ENCODE measurements around the gene FAF1. TPM values are rescaled to one million over a fixed set of nuclear protein-coding genes. Genes with fewer than 3 reads are reported as not detected.

Gene FAF1
- total RNA-seq, 2 experiments from 2014 or later = 43.5 to 44.0 TPM

DNA sequence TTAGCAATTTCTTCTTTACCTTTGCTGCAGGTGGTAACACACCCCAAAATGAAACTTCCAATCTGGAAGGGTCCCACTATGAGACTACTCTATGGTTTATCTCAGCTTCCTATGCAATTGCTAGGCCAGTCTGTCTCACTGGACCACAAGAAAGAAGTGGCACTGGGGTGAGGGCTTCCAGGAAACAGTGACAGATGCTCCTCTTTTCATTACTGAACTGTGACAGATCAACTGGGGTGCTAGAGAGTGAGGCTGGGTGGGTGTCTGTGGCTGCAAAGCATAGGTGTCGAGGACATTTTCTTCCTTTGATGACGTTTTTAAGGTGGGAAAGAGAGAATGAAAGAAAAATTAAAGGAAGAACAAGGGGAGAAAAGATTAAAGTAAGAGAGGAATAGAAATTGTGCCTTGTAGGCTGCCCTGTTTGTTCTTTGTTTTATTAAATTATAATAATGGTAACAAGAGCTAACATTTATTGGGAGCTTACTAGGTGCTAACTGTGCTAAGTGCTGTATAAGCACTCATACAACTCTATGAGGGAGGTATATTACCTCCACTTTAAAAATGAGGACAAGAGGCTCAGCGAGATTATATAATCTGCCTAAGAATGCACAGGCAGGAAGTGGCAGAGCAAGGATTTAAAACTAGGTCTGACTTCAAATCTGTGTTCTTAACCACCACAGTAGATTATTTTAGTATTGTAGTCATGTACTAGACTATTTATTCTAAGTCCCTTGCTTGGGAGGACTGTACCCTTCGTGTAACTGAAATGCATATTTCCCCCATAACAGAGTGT lies 509.0 kb downstream of the FAF1 start:
- CTCF ChIA-PET = no interaction called here
- no peak overlapping the region for H3K4me3 ChIP-seq (ENCODE audit: low read length)
- H3K4me1 ChIP-seq (ENCODE audit: insufficient read depth, low read length) = no peaks in the 10 kb centered on the region
- H3K9me3 Mint-ChIP-seq = no peaks in the 10 kb centered on the region
- no peaks in the 10 kb centered on the region for H3K27me3 ChIP-seq (ENCODE audit: control insufficient read depth in 1 of 2, insufficient read depth in 2 of 2, low read length in 2 of 2)
- peaks cover 5% of the 10 kb centered on the region for H3K36me3 Mint-ChIP-seq (ENCODE audit: low read depth)
- no peaks in the 10 kb centered on the region for H3K27me3 Mint-ChIP-seq
- H3K27ac Mint-ChIP-seq = no peak overlapping the region
- H3K9me3 ChIP-seq (ENCODE audit: control insufficient read depth in 1 of 2, insufficient read depth in 1 of 2, low read length in 2 of 2) = no peaks in the 10 kb centered on the region
- H3K4me3 Mint-ChIP-seq = no peak overlapping the region
- H3K27ac ChIP-seq (ENCODE audit: low read depth in 1 of 2, low read length in 2 of 2) = peak overlapping the region in 1 of 2 donors; percentile 13
- POLR2A ChIA-PET = no interaction called here
- TF ChIP-seq, protein P1, sequence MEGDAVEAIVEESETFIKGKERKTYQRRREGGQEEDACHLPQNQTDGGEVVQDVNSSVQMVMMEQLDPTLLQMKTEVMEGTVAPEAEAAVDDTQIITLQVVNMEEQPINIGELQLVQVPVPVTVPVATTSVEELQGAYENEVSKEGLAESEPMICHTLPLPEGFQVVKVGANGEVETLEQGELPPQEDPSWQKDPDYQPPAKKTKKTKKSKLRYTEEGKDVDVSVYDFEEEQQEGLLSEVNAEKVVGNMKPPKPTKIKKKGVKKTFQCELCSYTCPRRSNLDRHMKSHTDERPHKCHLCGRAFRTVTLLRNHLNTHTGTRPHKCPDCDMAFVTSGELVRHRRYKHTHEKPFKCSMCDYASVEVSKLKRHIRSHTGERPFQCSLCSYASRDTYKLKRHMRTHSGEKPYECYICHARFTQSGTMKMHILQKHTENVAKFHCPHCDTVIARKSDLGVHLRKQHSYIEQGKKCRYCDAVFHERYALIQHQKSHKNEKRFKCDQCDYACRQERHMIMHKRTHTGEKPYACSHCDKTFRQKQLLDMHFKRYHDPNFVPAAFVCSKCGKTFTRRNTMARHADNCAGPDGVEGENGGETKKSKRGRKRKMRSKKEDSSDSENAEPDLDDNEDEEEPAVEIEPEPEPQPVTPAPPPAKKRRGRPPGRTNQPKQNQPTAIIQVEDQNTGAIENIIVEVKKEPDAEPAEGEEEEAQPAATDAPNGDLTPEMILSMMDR (IDR thresholded peaks at IDR 0.05) = no peak
- ATAC-seq (ENCODE audit: poor library complexity) = no peak
- peaks cover 35% of the 10 kb centered on the region for H3K4me1 Mint-ChIP-seq (ENCODE audit: low read depth)
- no peaks in the 10 kb centered on the region for H3K36me3 ChIP-seq (ENCODE audit: insufficient read depth, low read length)
- peak in 1 of 14 experiments; percentile 28 for DNase-seq
- intact Hi-C loops (cut with DNase I, micrococcal nuclease) = no loop called here

DNA sequence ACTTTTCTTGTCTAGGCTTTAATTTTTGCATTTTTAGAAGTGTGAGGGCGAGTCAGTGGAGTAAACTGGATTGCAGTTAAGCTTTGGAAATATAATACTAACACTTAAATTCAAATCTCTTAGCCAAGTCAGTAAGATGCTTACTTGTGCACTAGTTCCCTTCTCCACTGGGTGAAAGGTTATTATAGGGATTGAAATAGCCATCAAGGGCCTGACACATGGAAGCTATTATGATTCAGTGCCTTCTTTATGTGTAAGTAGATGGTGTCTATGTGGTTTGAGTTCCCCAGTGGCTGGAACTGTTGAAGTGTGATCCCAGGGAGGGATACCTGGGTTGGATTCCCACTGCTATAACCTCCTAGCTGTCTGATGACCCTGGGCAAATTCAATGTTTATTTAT lies 512.1 kb downstream of the FAF1 start:
- Histone ChIP-seq H3K27me3 (ENCODE audit: control insufficient read depth in 1 of 2, insufficient read depth in 2 of 2, low read length in 2 of 2) (no peaks in the 10 kb centered on the region), H3K27ac (ENCODE audit: low read depth in 1 of 2, low read length in 2 of 2) (no peak overlapping the region), H3K9me3 (ENCODE audit: control insufficient read depth in 1 of 2, insufficient read depth in 1 of 2, low read length in 2 of 2) (no peaks in the 10 kb centered on the region), H3K4me3 (ENCODE audit: low read length) (no peak overlapping the region), H3K4me1 (ENCODE audit: insufficient read depth, low read length) (no peaks in the 10 kb centered on the region), H3K36me3 (ENCODE audit: insufficient read depth, low read length) (no peaks in the 10 kb centered on the region)
- DNase-seq (no peak), ATAC-seq (ENCODE audit: poor library complexity) (no peak)
- ChIA-PET POLR2A (no interaction called here), CTCF (no interaction called here)
- TF ChIP-seq, protein P1 (IDR thresholded peaks at IDR 0.05) = no peak
- Mint-ChIP-seq H3K27ac (no peak overlapping the region), H3K9me3 (no peaks in the 10 kb centered on the region), H3K36me3 (ENCODE audit: low read depth) (peaks cover 14% of the 10 kb centered on the region), H3K4me3 (no peak overlapping the region), H3K27me3 (no peaks in the 10 kb centered on the region), H3K4me1 (ENCODE audit: low read depth) (peaks cover 21% of the 10 kb centered on the region)
- intact Hi-C loops (cut with DNase I, micrococcal nuclease) = no loop called here

DNA sequence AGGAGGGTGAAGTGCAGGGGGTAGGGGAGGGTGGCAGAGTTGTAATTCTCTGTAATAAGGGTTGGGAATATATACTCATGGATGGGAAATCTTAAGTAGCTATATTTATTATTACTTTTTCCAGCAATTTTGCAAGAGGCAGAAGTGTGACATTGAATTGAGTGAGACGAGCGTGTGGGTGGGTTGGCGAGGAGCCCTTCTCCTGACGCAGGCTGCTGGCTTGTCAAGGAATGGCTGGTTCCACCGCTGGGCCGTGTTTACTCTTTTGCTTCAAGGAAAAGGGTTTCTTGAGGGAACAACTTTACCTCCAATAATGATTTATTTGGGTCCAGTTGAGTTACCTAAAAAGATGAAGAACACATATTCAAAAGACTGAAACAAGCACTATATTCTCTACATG lies 518.9 kb downstream of the FAF1 start:
- POLR2A ChIA-PET = no interaction called here
- no peak overlapping the region for H3K27ac Mint-ChIP-seq
- ATAC-seq (ENCODE audit: poor library complexity) = no peak

More for the DNA sequence above, 518.9 kb downstream of the FAF1 start:
- Histone ChIP-seq H3K9me3 (ENCODE audit: control insufficient read depth in 1 of 2, insufficient read depth in 1 of 2, low read length in 2 of 2) (no peaks in the 10 kb centered on the region), H3K27me3 (ENCODE audit: control insufficient read depth in 1 of 2, insufficient read depth in 2 of 2, low read length in 2 of 2) (no peaks in the 10 kb centered on the region), H3K27ac (ENCODE audit: low read depth in 1 of 2, low read length in 2 of 2) (no peak overlapping the region), H3K4me3 (ENCODE audit: low read length) (no peak overlapping the region), H3K4me1 (ENCODE audit: insufficient read depth, low read length) (no peaks in the 10 kb centered on the region), H3K36me3 (ENCODE audit: insufficient read depth, low read length) (peaks cover 9% of the 10 kb centered on the region)
- Mint-ChIP-seq H3K9me3 (no peaks in the 10 kb centered on the region), H3K36me3 (ENCODE audit: low read depth) (peaks cover 67% of the 10 kb centered on the region), H3K4me1 (ENCODE audit: low read depth) (no peaks in the 10 kb centered on the region), H3K4me3 (no peak overlapping the region), H3K27me3 (no peaks in the 10 kb centered on the region)
- intact Hi-C loops (cut with DNase I, micrococcal nuclease) = no loop called here
- no peak for DNase-seq
- TF ChIP-seq, protein P1 (IDR thresholded peaks at IDR 0.05) = no peak
- CTCF ChIA-PET = no interaction called here
